K562 (cell line): ENCODE measurements around the gene CELF4. TPM values are rescaled to one million over a fixed set of nuclear protein-coding genes. Genes with fewer than 3 reads are reported as not detected.

Experiments used
- ATAC-seq: fragments of 200-7000 bp; cut with Tn5 transposase; 3 replicates; pipeline ENCODE4 v1.9.1; 2020; ENCODE audit warnings: moderate library complexity
- BruUV-seq: library from RNA; stranded (reverse); fragments of 400-500 nt; replicated peaks from 2 replicates; lab custom pipeline; 2021; lab: Mats Ljungman, UMichigan
- CTCF ChIA-PET: fragments of 300-600 bp; formaldehyde crosslinking; extraction: SDS; loops from one replicate; lab custom pipeline; 2021; ENCODE audit warnings: low intra/inter-chr PET ratio; lab: Yijun Ruan, JAX
- POLR2A ChIA-PET: fragments of 300-600, 350-650 bp; sonication (Branson Sonifier 250); formaldehyde crosslinking; extraction: SDS; loops from one replicate; lab custom pipeline; 2021; ENCODE audit warnings: antibody characterized with exemption, inconsistent platforms; lab: Yijun Ruan, JAX
- DNase-seq, 4 experiments: peaks; one replicate each; pipeline versions ENCODE4 v3.0.0 to v3.0.0-alpha.2; 2011 to 2018; ENCODE audit warnings: low spot score in 3 of 4, mixed read lengths in 3 of 4; ENCODE audit errors: extremely low read depth in 1 of 4
- FAIRE-seq: peaks from 2 replicates; lab custom pipeline; 2011; peaks lifted over from hg19 to GRCh38; lab: Jason Lieb, UNC
- H2AFZ ChIP-seq: 2 replicates; pipeline ENCODE4 v1.6.0; 2011; ENCODE audit warnings: low read depth, low read length, control low read depth, inconsistent platforms
- H3K27ac ChIP-seq: fragments of 200-600 bp; 3 replicates; pipeline ENCODE4 v1.8.0; 2011; ENCODE audit warnings: low read depth, mild to moderate bottlenecking, control low read depth, inconsistent platforms, low read length, moderate library complexity, mixed read lengths; ENCODE audit errors: extremely low read depth
- H3K27me3 ChIP-seq, 2 experiments: fragments of 300-600 bp in 1 of 2; 2 replicates in 1 of 2; 3 replicates in 1 of 2; pipeline versions ENCODE4 v1.6.0 to v1.8.0; 2011; ENCODE audit warnings: inconsistent platforms in 2 of 2, low read length in 2 of 2, mild to moderate bottlenecking in 1 of 2, mixed read lengths in 1 of 2, moderate library complexity in 1 of 2; ENCODE audit not compliant: control insufficient read depth in 2 of 2, insufficient read depth in 2 of 2
- H3K36me3 ChIP-seq: fragments of 300-600 bp; 3 replicates; pipeline ENCODE4 v1.8.0; 2011; ENCODE audit warnings: mild to moderate bottlenecking, low read length, inconsistent platforms; ENCODE audit not compliant: control insufficient read depth, insufficient read depth
- H3K4me1 ChIP-seq, 2 experiments: fragments of 200-600 bp in 1 of 2; replicated peaks in 1 of 2; 2 replicates in 1 of 2; 3 replicates in 1 of 2; pipeline versions ENCODE4 v1.5.1 to v1.8.0; 2011; ENCODE audit warnings: inconsistent platforms in 2 of 2, low read length in 2 of 2, mild to moderate bottlenecking in 1 of 2, mixed read lengths in 1 of 2, moderate library complexity in 1 of 2; ENCODE audit not compliant: control insufficient read depth in 2 of 2, insufficient read depth in 2 of 2
- H3K4me2 ChIP-seq: 2 replicates; pipeline ENCODE4 v1.6.1; 2011; ENCODE audit warnings: low read length, control low read depth, inconsistent platforms, mixed read lengths; ENCODE audit not compliant: insufficient read depth
- H3K4me3 ChIP-seq: fragments of 200-600 bp; sonication (generic), shearing (Covaris generic); 2 replicates; pipeline ENCODE4 v1.5.1; 2016; ENCODE audit warnings: control low read depth, inconsistent platforms
- H3K79me2 ChIP-seq: fragments of 200-600 bp; 3 replicates; pipeline ENCODE4 v1.8.0; 2011; ENCODE audit warnings: low read length, inconsistent platforms; ENCODE audit not compliant: control insufficient read depth, insufficient read depth
- H3K9ac ChIP-seq, 2 experiments: 2 replicates each; pipeline versions ENCODE4 v1.6.0 to v1.6.1; 2011; ENCODE audit warnings: low read depth in 2 of 2, low read length in 2 of 2, control low read depth in 1 of 2, inconsistent platforms in 1 of 2, mild to moderate bottlenecking in 1 of 2, mixed read lengths in 1 of 2; ENCODE audit not compliant: insufficient read depth in 1 of 2
- H3K9me1 ChIP-seq: one replicate; pipeline ENCODE4 v1.6.0; 2011; ENCODE audit warnings: inconsistent platforms, mild to moderate bottlenecking, low read length, moderate library complexity; ENCODE audit not compliant: control insufficient read depth, insufficient read depth
- H3K9me3 ChIP-seq: replicated peaks from 2 replicates; pipeline ENCODE4 v1.5.1; 2011; ENCODE audit warnings: low read depth, low read length, inconsistent platforms; ENCODE audit not compliant: control insufficient read depth, insufficient read depth
- H4K20me1 ChIP-seq: replicated peaks from 2 replicates; pipeline ENCODE4 v1.6.1; 2011; ENCODE audit warnings: low read length, inconsistent platforms, mixed read lengths; ENCODE audit not compliant: control insufficient read depth, insufficient read depth
- BDP1 ChIP-seq: IDR thresholded peaks from 3 replicates; pipeline ENCODE4 v1.6.1; 2011; ENCODE audit not compliant: insufficient read length, insufficient read depth
- BRCA1 ChIP-seq, 2 experiments: fragments of 450-650 bp in 1 of 2; sonication (generic) in 1 of 2; formaldehyde crosslinking in 1 of 2; IDR thresholded peaks; 2 replicates each; pipeline versions ENCODE4 v1.5.0 to v1.6.1; 2017 to 2020; ENCODE audit warnings: mild to moderate bottlenecking in 1 of 2, missing genetic modification reagents in 1 of 2
- C11orf30 ChIP-seq: fragments of 450-650 bp; IDR thresholded peaks from 2 replicates; pipeline ENCODE4 v1.6.1; 2016; ENCODE audit warnings: low read depth, mild to moderate bottlenecking
- CBX3 ChIP-seq, 2 experiments: IDR thresholded peaks; 1 replicate in 1 of 2; 2 replicates in 1 of 2; pipeline ENCODE4 v1.6.1; 2012; ENCODE audit warnings: inconsistent platforms in 2 of 2, low read length in 2 of 2, borderline replicate concordance in 1 of 2, control low read depth in 1 of 2
- E2F4 ChIP-seq: sonication (generic); formaldehyde crosslinking; IDR thresholded peaks from 2 replicates; pipeline ENCODE4 v1.8.0; 2022; ENCODE audit warnings: mild to moderate bottlenecking, low read depth, missing genetic modification reagents
- ETV5 ChIP-seq: sonication (generic); formaldehyde crosslinking; IDR thresholded peaks from 2 replicates; pipeline ENCODE4 v1.4.0; 2020; ENCODE audit warnings: low read depth, mild to moderate bottlenecking, missing genetic modification reagents
- FOXP1 ChIP-seq: sonication (generic); formaldehyde crosslinking; IDR thresholded peaks from 2 replicates; pipeline ENCODE4 v1.8.0; 2022; ENCODE audit warnings: mild to moderate bottlenecking, missing genetic modification reagents
- FUS ChIP-seq: fragments of 200-400 bp; formaldehyde crosslinking; optimal IDR thresholded peaks from 2 replicates; pipeline ENCODE3; 2017; ENCODE audit warnings: low read depth, low read length
- GATAD2A ChIP-seq: fragments of 450-650 bp; IDR thresholded peaks from 2 replicates; pipeline ENCODE4 v1.6.1; 2017
- MYBL2 ChIP-seq, 2 experiments: fragments of 450-650 bp in 1 of 2; sonication (generic) in 1 of 2; formaldehyde crosslinking in 1 of 2; IDR thresholded peaks; 2 replicates each; pipeline versions ENCODE4 v1.6.1 to v1.8.1; 2017 to 2022; ENCODE audit warnings: borderline replicate concordance in 1 of 2, inconsistent platforms in 1 of 2, low read depth in 1 of 2, mild to moderate bottlenecking in 1 of 2, missing genetic modification reagents in 1 of 2, moderate library complexity in 1 of 2
- TAF15 ChIP-seq: fragments of 200-400 bp; formaldehyde crosslinking; IDR thresholded peaks from 2 replicates; pipeline ENCODE4 v1.6.1; 2017; ENCODE audit warnings: mild to moderate bottlenecking, low read depth, low read length, moderate library complexity
- WGBS: fragments of 100-300 bp; shearing (Covaris generic); methylation state at CpG from one replicate; pipeline ENCODE4 v1.1.6; 2016; ENCODE audit warnings: low coverage, mixed read lengths; ENCODE audit not compliant: insufficient coverage; ENCODE audit errors: missing lambda C conversion rate; 5-methylcytosine and 5-hydroxymethylcytosine counted together
- in situ Hi-C: fragments of 300-500 bp; cut with MboI; formaldehyde crosslinking; loops from 4 replicates; pipeline ENCODE4 v1.15.0; 2018; ENCODE audit warnings: inconsistent platforms, mixed read lengths
- intact Hi-C: fragments of 100-400 bp; cut with micrococcal nuclease; formaldehyde crosslinking; loops from 2 replicates; pipeline ENCODE4 v1.14.2; 2022
- polyA plus RNA-seq, 8 experiments: library from polyadenylated mRNA; depleted of rRNA in 4 of 8; stranded (reverse) in 5 of 8; unstranded in 3 of 8; fragments of >200 nt; fragmentation: Nextera tagmentation in 2 of 8; fragmentation: Illumina TruSeq in 1 of 8; extraction: Ambion mirVana in 2 of 8; extraction: Trizol in 1 of 8; gene quantifications; 2 replicates each; pipeline versions ENCODE4 v1.2.1 to v1.2.3, GENCODE V29; 2011 to 2014; ENCODE audit warnings: inconsistent platforms in 1 of 8, missing spikeins in 1 of 8
- total RNA-seq, 7 experiments: library from RNA; depleted of rRNA in 6 of 7; stranded (reverse); fragments of >200 nt in 6 of 7; fragmentation: Illumina TruSeq in 2 of 7; extraction: Trizol in 2 of 7; gene quantifications; 2 replicates each; pipeline versions ENCODE4 v1.2.1 to v1.2.3, GENCODE V29; 2011 to 2021; ENCODE audit warnings: low replicate concordance in 1 of 7
- TF ChIP-seq, protein P1 (sequence below): fragments of 450-650 bp; IDR thresholded peaks from 2 replicates; pipeline ENCODE4 v1.7.1; 2018; ENCODE audit warnings: mild to moderate bottlenecking, low read depth; ENCODE audit not compliant: partially characterized antibody

Gene CELF4
- total and polyA plus RNA-seq, 9 of the 15 experiments (the other 6 are each of a cell fraction or from before 2014, with no cell fraction given), result 0.04 to 0.24 (median 0.07) TPM; not detected in 3

DNA sequence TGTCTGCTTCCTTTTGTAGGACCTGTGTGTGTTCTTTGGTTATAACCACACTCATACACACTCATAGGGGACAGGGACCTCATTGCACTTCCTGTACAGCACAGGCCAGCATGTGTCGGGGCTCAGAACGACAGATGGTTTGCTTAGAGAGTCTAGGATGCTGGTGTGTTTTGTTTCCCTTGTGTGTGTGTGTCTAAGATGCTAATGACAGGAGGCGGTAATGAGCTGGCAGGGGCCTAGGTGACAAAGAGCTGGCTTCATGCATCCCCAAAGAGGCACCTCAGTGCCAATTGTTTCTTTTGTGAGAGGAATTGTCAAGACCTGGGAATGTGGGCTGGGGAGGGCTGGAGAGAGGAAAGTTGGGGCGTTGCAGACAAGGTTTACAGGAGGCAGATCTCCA is 66.6 kb downstream of the CELF4 start:
- ChIA-PET CTCF (no interaction called here), POLR2A (interaction anchor here (0.6 kb wide), 1 partner anchor 66 kb away, joined by 3 read pairs; no protein-coding TSS in a partner anchor)
- in situ Hi-C loops (loop anchor here (25.0 kb wide), 1 partner anchor 562 kb away; no protein-coding TSS in a partner anchor), intact Hi-C loops (no loop called here)
- TF ChIP-seq GATAD2A (no peak), TAF15 (no peak), ETV5 (CRISPR knock-in tag) (no peak), E2F4 (CRISPR knock-in tag) (no peak), MYBL2 (IDR thresholded peaks at IDR 0.05; ENCODE audit: low read depth) (no peak), MYBL2 (CRISPR knock-in tag; IDR thresholded peaks at IDR 0.05; ENCODE audit: borderline replicate concordance) (no peak), BDP1 (no peak), FOXP1 (no peak), CBX3 (IDR thresholded peaks at IDR 0.05; ENCODE audit: borderline replicate concordance in 1 of 2, low read length in 2 of 2) (no peak), BRCA1 (IDR thresholded peaks at IDR 0.05) (no peak), BRCA1 (CRISPR knock-in tag; IDR thresholded peaks at IDR 0.05) (no peak), C11orf30 (no peak), FUS (no peak)
- TF ChIP-seq, protein P1, sequence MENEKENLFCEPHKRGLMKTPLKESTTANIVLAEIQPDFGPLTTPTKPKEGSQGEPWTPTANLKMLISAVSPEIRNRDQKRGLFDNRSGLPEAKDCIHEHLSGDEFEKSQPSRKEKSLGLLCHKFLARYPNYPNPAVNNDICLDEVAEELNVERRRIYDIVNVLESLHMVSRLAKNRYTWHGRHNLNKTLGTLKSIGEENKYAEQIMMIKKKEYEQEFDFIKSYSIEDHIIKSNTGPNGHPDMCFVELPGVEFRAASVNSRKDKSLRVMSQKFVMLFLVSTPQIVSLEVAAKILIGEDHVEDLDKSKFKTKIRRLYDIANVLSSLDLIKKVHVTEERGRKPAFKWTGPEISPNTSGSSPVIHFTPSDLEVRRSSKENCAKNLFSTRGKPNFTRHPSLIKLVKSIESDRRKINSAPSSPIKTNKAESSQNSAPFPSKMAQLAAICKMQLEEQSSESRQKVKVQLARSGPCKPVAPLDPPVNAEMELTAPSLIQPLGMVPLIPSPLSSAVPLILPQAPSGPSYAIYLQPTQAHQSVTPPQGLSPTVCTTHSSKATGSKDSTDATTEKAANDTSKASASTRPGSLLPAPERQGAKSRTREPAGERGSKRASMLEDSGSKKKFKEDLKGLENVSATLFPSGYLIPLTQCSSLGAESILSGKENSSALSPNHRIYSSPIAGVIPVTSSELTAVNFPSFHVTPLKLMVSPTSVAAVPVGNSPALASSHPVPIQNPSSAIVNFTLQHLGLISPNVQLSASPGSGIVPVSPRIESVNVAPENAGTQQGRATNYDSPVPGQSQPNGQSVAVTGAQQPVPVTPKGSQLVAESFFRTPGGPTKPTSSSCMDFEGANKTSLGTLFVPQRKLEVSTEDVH, result no peak
- no TSS peak for BruUV-seq
- no peaks in the 10 kb centered on the region; a peak in 2 of 5 replicates for H3K27me3 ChIP-seq
- no peak for DNase-seq
- H3K9me3 ChIP-seq, result no peaks in the 10 kb centered on the region
- 0% methylated on average over 4 of the region's 4 CpGs for WGBS
- no peak overlapping the region for H3K4me2 ChIP-seq
- FAIRE-seq, result no peak
- no peaks in the 10 kb centered on the region for H3K36me3 ChIP-seq
- no peaks in the 10 kb centered on the region for H3K4me1 ChIP-seq
- H3K79me2 ChIP-seq, result no peaks in the 10 kb centered on the region
- H2AFZ ChIP-seq, result no peak overlapping the region
- H3K9ac ChIP-seq, result no peak overlapping the region
- H4K20me1 ChIP-seq, result 0 out of 2 replicates have a peak, but pooled peaks cover 4% of the 10 kb centered on the region
- H3K4me3 ChIP-seq, result no peak overlapping the region
- no peak for ATAC-seq
- H3K9me1 ChIP-seq, result no peaks in the 10 kb centered on the region
- no peak overlapping the region for H3K27ac ChIP-seq
